ENCODE data around the gene CDYL2.

The CDYL2 gene

DNA sequence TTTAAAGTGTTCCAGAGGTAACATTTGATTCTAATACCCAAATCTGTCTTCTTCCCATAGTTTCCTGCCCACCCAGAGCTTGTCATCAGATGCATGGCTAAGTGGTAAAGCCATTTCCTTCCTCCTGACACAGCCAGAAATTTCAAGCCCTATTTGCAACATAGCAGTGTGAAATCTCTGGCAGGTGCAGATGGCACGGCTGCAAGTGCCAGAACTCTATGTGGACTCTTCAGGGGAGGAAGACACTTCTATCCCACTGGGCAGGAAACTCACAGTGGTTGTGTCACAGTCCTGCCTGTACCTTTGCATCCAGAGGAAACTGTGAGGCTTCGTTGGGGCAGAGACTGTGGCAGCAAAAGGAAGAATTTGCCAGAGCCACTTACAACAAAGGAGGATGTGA lies 250.4 kb downstream of the CDYL2 start:
- in situ Hi-C loops (cut with HindIII; ENCODE audit: low sequenced_read_pairs) = no loop called here
- TF ChIP-seq, protein P1, sequence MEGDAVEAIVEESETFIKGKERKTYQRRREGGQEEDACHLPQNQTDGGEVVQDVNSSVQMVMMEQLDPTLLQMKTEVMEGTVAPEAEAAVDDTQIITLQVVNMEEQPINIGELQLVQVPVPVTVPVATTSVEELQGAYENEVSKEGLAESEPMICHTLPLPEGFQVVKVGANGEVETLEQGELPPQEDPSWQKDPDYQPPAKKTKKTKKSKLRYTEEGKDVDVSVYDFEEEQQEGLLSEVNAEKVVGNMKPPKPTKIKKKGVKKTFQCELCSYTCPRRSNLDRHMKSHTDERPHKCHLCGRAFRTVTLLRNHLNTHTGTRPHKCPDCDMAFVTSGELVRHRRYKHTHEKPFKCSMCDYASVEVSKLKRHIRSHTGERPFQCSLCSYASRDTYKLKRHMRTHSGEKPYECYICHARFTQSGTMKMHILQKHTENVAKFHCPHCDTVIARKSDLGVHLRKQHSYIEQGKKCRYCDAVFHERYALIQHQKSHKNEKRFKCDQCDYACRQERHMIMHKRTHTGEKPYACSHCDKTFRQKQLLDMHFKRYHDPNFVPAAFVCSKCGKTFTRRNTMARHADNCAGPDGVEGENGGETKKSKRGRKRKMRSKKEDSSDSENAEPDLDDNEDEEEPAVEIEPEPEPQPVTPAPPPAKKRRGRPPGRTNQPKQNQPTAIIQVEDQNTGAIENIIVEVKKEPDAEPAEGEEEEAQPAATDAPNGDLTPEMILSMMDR (IDR thresholded peaks at IDR 0.05; ENCODE audit: low read depth, low read length) = no peak
- no peak for DNase-seq (ENCODE audit: low read depth, low spot score)
- H3K4me3 ChIP-seq (ENCODE audit: low read depth, low read length) = no peak overlapping the region

- TF ChIP-seq, protein P1 (IDR thresholded peaks at IDR 0.05; ENCODE audit: low read depth, low read length) = no peak
- in situ Hi-C loops (cut with HindIII; ENCODE audit: low sequenced_read_pairs) = no loop called here
Measured at GRCh38 chr16:80552277-80552676, 252.1 kb downstream of the CDYL2 start.

More at GRCh38 chr16:80552277-80552676, 252.1 kb downstream of the CDYL2 start:
- H3K4me3 ChIP-seq (ENCODE audit: low read depth, low read length) = no peak overlapping the region
- DNase-seq (ENCODE audit: low read depth, low spot score) = no peak

Data from astrocyte of the spinal cord (primary cell).